Stimulated activated CD8-positive, alpha-beta memory T cell treated with anti-CD3 and anti-CD28 coated beads, Interleukin-4, amount 100 ng/mL, for 48 hours (primary cell): ENCODE measurements around the gene TTC28.
"Not testable (repeated sequence)": the region's sequence is repeated elsewhere in the genome, so short reads cannot be mapped to it uniquely, and the experiment has no call there.

Experiments
- DNase-seq: peaks from one replicate; pipeline ENCODE4 v3.0.0-alpha.2; 2020

Gene TTC28

DNA sequence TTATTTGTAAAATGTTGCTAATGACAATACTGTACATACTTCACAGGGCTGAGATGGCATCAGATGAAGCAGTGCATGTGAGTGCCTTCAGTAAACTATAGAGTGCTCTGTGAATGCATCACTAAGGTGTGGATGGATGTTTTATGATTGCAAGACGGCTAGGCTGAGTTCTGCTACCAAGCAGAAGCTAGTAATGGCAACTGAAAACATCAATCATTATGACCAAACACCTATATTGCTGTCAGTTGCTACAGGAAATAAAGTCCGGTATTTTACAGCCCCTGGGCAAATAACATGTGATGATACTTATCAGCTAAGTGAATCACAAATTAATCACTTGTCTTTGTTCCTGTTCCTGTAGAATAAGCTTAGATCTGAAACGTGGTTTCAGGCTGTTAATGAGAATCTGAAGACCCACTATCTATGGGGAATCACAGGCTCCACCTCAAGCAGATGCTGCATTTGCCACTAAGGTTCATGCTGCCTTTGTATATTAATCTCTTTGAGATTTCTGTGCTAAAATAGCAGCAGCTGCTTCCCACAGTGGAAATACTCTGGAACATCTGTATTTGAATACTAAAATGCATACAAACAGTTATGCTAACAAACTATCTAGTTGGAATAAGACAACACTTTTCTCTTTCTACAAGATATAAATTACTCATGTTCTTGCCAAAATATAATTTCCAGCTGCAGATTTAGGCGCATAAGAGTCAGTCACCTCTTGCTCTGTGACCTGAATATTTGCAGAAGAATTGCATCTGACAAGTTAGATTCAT is 506.6 kb downstream of the TTC28 start:
- no peak for DNase-seq

DNA sequence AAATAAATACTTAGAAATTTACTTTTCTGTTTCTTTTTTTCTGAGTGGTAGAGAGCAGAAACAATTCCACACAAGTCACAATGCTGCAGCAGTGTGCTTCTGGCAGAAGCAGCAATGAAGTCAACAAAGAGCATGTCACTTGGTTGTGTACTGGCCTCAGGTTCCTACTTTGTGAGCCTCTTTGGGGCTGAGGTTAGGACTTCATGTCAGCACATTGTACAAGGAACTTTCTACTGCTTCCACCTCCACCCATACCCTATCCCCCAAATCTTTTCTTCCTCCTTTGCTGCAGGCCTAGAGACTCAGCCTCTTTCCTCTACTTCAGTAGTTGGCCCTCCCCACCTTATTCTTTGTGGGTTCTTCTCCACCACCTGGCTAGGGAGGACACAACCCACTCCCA is 507.9 kb downstream of the TTC28 start:
- no peak for DNase-seq

DNA sequence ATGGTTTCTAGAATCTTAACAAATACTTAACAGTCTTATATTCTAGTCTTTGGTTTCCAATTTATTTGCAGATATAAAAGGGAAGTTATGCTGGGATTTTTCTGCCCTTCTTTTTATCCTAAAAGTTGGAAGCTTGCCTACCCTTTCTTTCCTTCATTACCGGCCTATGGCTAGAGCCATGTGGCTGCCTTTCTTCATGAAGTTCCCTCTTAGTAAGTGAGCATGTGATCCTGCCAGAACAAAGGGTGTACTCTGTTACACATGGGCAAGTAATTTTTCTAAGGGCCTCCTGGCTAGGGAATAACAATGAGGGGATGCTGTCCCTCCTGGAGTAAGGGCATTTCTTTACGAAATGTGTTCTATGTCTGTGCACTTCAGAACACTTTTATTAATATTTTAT is 508.5 kb downstream of the TTC28 start:
- DNase-seq = no peak

- not testable (repeated sequence) for DNase-seq
These were observed 510.3 kb downstream of the TTC28 start for GRCh38 chr22:28169314-28169713.

- no peak for DNase-seq
These were observed 523.8 kb downstream of the TTC28 start for GRCh38 chr22:28155808-28156207.

DNA sequence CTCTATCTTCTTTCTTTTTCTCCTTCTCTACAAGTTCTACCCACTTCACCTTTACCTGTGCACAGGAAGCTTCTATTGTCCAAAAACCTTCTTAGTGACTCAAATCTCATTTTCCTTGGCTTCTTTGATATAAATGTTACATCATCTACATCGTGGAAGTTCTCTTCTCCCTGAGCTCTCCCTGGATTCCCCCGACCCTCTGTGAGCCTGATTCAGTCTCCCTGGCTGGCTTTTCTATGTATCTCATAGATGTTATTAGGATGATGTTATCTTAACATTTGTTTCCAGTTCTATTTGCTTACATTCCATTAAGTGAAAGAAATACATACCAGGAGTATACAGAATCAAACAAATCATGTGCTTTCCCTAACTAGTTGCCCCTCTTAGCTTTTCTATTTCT is 524.8 kb downstream of the TTC28 start:
- DNase-seq = no peak

- DNase-seq = no peak
These were observed 528.4 kb downstream of the TTC28 start for GRCh38 chr22:28151151-28151816.

GRCh38 chr22:28148816-28149465 is 530.7 kb downstream of the TTC28 start:
- no peak for DNase-seq

GRCh38 chr22:28147401-28147800 is 532.2 kb downstream of the TTC28 start:
- DNase-seq = no peak

- DNase-seq = no peak
These were observed 533.0 kb downstream of the TTC28 start for GRCh38 chr22:28146401-28147314.

- DNase-seq = no peak
These were observed 535.5 kb downstream of the TTC28 start for GRCh38 chr22:28143961-28144745.

DNA sequence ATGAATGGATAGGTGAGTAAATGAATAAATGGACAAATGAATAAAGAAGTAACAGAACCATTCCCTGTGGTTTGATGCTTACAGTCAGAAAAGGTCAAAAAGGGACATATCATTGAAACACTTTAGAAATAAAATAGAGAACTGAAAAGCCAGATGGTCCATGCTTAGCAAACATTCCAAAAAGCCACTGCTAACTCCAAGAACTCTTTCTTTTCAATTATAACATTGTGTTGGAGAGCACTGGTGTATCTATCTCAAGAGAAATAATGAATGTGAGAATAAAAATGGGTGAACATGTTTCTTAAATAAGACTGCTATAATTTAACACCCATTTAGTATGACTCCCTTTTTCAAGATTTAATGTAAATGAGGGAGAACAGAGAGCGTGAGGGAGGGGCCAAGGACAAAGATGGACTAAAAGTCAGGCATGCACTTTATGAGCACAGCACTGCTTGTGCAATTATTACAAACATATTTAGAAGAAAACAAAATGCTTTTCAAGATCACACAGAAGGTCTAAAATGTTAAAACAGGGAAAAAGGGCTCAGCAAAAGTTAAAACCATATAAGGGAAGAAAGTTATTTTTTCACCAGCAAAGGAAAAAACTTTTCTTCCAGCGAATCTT is 536.3 kb downstream of the TTC28 start:
- no peak for DNase-seq

DNA sequence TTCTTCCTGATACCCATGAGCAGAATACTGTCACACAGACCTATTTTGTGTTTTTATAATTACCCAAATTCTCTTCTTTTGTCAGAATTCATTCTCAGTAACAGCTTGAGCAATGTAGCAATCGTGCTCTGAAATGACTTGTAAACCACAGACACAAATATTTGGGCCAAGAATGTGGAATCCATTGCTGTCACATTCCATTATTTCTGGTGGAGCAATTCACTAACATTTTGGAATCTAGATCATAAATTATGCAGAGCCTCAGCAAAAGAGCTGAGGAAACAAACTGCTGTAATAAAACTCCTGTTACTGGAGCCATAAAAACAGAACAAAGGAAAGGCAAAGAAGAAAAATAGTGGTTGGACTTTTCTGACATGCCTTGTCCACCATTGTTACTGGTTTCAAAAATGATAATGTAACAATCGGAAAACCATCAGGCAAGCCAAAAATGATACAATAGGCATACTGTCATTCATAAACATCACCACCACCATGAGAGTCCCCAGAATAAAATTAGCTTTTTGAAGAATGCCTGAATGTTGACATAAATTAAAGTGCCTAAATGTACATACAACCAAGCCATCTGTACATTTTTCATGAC is 537.2 kb downstream of the TTC28 start:
- no peak for DNase-seq

GRCh38 chr22:28141614-28142013 is 538.0 kb downstream of the TTC28 start:
- DNase-seq = no peak

DNA sequence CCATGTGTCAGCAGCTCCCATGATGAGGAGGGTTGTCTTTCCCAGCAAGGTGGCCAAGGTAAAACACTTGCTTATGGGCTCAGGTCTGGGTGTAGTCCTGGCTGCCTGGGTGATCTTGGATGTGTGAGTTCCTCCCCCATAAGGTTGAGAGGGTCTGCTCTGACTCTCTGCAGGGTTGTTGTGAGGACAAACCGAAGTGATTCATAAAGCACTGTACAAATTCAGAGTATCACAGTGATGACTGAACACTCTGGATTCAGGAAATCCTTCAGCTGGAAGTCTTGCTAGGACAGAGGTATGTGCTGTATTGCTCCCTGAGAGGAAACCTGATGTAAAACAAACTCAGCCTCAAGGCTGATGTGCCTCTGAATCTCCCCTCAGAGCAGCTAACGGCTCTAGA is 539.7 kb downstream of the TTC28 start:
- DNase-seq = no peak

- DNase-seq = no peak
These were observed 540.1 kb downstream of the TTC28 start for GRCh38 chr22:28139516-28139915.

- DNase-seq = no peak
These were observed 542.6 kb downstream of the TTC28 start for GRCh38 chr22:28137036-28137435.

DNA sequence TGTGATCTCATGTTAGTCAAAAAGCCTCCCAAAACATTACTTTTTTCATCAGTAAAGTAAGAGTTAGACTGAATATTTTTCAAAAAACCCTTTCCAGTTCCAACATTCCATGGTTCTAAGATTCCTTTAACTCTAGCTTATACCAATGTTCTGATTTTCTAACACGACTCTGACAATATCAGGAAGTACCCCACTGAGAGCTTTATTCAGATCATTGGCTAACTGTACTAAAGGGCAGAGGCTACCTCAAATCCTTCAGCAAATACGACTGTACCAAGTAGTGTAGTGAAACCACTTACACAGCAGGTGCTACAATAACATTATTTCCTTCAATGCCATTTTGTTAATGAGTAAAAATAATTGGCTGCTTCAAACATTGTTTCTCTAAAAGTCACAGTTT is 547.2 kb downstream of the TTC28 start:
- DNase-seq = no peak

DNA sequence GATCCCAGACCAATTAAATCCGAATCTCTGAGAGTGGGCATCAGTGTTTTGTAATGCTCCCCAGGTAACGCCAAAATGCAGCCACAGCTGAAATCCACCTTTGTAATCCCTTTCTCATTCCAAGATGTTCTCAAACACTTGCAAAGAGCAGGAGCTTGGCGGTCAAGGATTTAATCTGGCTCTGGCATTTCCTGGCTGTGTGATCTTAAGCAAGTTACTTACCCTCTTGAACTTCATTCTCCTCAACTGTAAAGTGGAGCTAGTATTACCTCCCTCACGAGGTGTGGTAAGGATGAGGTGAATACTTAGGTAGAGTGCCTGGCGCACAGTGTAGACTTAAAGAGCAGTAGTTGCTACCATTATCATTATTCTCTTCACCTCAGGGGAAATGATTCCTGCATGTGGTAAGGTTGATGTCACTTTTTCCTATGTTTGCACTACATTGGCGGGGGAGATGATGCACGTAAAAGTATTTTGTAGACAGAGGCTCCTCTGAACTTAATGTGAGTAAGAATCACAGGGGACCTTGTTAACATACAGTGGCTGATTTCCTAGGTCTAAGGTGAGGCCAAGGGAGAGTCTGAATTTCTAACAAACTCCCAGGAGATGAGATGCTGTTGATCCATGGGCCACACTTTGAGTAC is 550.2 kb downstream of the TTC28 start:
- no peak for DNase-seq

DNA sequence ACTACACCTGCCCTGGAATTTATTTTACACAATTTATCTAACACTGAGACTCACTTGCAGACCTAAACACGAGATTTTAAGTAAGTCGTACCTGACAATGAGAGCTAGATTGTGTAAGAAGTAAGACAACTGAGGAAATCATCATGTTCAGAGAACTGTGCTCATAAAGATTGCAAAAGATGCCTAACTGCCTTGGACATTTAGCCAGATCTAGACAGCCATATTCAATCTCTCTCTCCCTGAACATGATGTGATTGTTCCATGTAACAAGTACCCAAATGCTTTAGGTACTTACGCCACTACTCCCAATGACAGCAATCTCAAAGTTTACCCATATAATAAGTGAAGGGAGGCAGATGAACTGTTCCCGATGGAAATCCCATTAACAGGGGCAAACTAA is 550.8 kb downstream of the TTC28 start:
- DNase-seq = no peak

- DNase-seq = no peak
These were observed 553.8 kb downstream of the TTC28 start for GRCh38 chr22:28125799-28126198.
